ENCODE data around the gene NDUFAF7. TPM values are rescaled to one million over a fixed set of nuclear protein-coding genes. Genes with fewer than 3 reads are reported as not detected.

Gene NDUFAF7
- total RNA-seq, 1 donor, result 19.6 TPM

- no peak overlapping the region for H3K4me3 ChIP-seq (ENCODE audit: low read length)
- no peaks in the 10 kb centered on the region for H3K9me3 ChIP-seq (ENCODE audit: low read depth, low read length)
- no peaks in the 10 kb centered on the region for H3K4me1 ChIP-seq (ENCODE audit: insufficient read depth, low read length)
- no peaks in the 10 kb centered on the region for H3K27me3 ChIP-seq (ENCODE audit: insufficient read depth, low read length)
Observed at GRCh38 chr2:37243435-37243834, 12.0 kb downstream of the NDUFAF7 start.

DNA sequence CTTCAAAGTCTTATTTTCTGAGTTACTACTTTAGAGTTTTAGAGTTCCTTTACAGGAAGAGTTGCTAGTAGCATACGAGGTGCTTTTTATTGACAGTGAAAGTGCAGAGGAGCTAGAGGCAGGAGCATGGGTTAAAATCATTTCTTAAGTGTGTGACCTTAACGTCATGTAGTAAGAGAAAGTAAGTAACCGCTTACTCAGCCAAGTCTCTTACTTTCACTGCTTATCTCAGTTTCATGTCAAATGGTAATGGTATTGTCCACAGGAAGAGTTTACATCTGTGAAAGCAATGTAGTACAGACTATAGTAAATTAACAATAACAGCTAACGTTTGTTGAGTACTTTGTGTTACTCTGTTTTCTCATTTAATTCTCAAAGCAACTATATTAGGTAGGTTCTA lies 12.6 kb downstream of the NDUFAF7 start:
- Histone ChIP-seq H3K4me3 (ENCODE audit: low read length) (no peak overlapping the region), H3K27me3 (ENCODE audit: insufficient read depth, low read length) (no peaks in the 10 kb centered on the region), H3K4me1 (ENCODE audit: insufficient read depth, low read length) (no peaks in the 10 kb centered on the region), H3K9me3 (ENCODE audit: low read depth, low read length) (no peaks in the 10 kb centered on the region)

- Histone ChIP-seq H3K27me3 (ENCODE audit: insufficient read depth, low read length) (no peaks in the 10 kb centered on the region), H3K4me1 (ENCODE audit: insufficient read depth, low read length) (no peaks in the 10 kb centered on the region), H3K9me3 (ENCODE audit: low read depth, low read length) (no peaks in the 10 kb centered on the region)
Observed at GRCh38 chr2:37244755-37245154, 13.3 kb downstream of the NDUFAF7 start.

GRCh38 chr2:37246205-37246604 lies 14.7 kb downstream of the NDUFAF7 start:
- H3K4me1 ChIP-seq (ENCODE audit: insufficient read depth, low read length), result no peaks in the 10 kb centered on the region
- H3K9me3 ChIP-seq (ENCODE audit: low read depth, low read length), result no peaks in the 10 kb centered on the region
- H3K4me3 ChIP-seq (ENCODE audit: low read length), result no peak overlapping the region
- no peaks in the 10 kb centered on the region for H3K27me3 ChIP-seq (ENCODE audit: insufficient read depth, low read length)

More at GRCh38 chr2:37244755-37245154, 13.3 kb downstream of the NDUFAF7 start:
- no peak overlapping the region for H3K4me3 ChIP-seq (ENCODE audit: low read length)

DNA sequence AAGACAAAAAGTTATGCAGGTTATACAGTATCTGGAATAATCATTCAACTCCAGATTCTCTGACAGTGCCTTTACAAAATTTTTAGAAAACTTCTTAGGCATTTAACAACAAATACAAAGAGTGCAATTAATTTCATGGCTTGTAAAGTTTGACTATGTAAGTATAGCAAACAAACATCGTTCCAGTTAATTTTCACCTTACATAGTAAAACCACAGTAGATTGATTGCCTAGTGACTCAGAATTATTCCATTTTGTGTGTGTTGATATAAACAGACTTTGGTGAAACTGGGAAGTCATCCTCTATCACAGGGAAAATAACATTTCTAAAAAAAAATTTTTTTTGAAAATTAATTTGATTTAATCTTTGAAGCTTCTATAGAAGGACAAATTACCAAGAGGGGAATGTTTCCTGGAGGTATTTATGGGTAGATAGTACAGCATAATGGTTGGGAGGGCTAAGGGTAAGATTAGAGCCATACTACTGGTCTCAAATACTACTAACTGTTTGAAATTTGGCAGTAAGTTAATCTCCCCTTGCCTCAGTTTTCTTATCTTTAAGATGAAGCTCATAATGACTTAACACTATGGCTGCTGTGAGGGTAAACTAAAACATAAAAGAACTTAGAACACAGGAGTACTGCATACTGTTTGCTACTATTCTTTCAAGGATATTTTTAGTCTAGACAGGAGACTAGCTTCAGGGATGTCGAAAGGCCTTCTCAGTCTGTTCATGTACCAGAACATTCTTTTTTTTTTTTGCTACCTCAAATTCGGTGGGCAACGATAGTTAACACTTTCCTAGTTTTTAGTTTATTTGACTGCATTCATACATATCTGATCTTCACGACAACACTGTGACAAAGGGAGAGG lies 19.6 kb downstream of the NDUFAF7 start:
- Histone ChIP-seq H3K4me1 (ENCODE audit: insufficient read depth, low read length) (no peaks in the 10 kb centered on the region), H3K27me3 (ENCODE audit: insufficient read depth, low read length) (no peaks in the 10 kb centered on the region), H3K9me3 (ENCODE audit: low read depth, low read length) (no peaks in the 10 kb centered on the region), H3K4me3 (ENCODE audit: low read length) (no peak overlapping the region)

- Histone ChIP-seq H3K27me3 (ENCODE audit: insufficient read depth, low read length) (no peaks in the 10 kb centered on the region), H3K9me3 (ENCODE audit: low read depth, low read length) (no peaks in the 10 kb centered on the region), H3K4me3 (ENCODE audit: low read length) (no peak overlapping the region), H3K4me1 (ENCODE audit: insufficient read depth, low read length) (no peaks in the 10 kb centered on the region)
Observed at GRCh38 chr2:37262522-37262921, 31.1 kb downstream of the NDUFAF7 start.

- H3K9me3 ChIP-seq (ENCODE audit: low read depth, low read length), result no peaks in the 10 kb centered on the region
- H3K27me3 ChIP-seq (ENCODE audit: insufficient read depth, low read length), result no peaks in the 10 kb centered on the region
- no peak overlapping the region for H3K4me3 ChIP-seq (ENCODE audit: low read length)
- H3K4me1 ChIP-seq (ENCODE audit: insufficient read depth, low read length), result no peaks in the 10 kb centered on the region
Observed at GRCh38 chr2:37263839-37264238, 32.4 kb downstream of the NDUFAF7 start.

- Histone ChIP-seq H3K27me3 (ENCODE audit: insufficient read depth, low read length) (no peaks in the 10 kb centered on the region), H3K9me3 (ENCODE audit: low read depth, low read length) (no peaks in the 10 kb centered on the region), H3K4me3 (ENCODE audit: low read length) (no peak overlapping the region), H3K4me1 (ENCODE audit: insufficient read depth, low read length) (no peaks in the 10 kb centered on the region)
Observed at GRCh38 chr2:37267685-37268084, 36.2 kb downstream of the NDUFAF7 start.

GRCh38 chr2:37268111-37268510 lies 36.7 kb downstream of the NDUFAF7 start:
- no peaks in the 10 kb centered on the region for H3K27me3 ChIP-seq (ENCODE audit: insufficient read depth, low read length)
- H3K4me3 ChIP-seq (ENCODE audit: low read length), result no peak overlapping the region
- no peaks in the 10 kb centered on the region for H3K9me3 ChIP-seq (ENCODE audit: low read depth, low read length)
- H3K4me1 ChIP-seq (ENCODE audit: insufficient read depth, low read length), result no peaks in the 10 kb centered on the region

DNA sequence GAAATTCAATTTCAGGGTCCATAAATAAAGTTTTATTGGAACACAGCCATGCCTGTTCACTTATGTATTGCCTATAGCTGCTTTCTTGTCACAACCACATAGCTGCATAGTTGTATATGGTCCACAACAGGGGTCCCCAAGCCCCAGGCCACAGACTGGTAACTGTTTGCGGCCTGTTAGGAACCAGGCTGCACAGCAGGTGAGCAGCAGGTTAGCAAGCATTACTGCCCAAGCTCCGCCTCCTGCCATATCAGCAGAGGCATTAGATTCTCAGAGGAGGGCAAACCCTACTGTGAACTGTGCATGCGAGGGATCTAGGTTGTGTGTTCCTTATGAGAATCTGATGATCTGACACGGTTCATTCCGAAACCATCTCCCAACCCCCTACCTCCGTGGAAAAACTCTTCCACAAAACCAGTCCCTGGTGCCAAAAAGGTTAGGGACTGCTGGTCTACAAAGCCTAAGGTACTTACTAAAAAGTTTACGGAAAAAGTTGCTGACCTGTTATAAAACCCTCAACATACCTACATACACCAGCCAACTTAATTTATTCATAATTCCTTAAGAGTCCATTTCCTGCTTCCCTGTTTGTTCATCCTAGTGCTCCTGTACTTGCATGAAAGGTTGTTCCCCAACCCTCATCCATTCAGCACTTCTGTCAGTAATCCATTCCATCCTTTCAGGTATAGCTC lies 40.1 kb downstream of the NDUFAF7 start:
- Histone ChIP-seq H3K4me3 (ENCODE audit: low read length) (no peak overlapping the region), H3K4me1 (ENCODE audit: insufficient read depth, low read length) (peaks cover 9% of the 10 kb centered on the region), H3K9me3 (ENCODE audit: low read depth, low read length) (no peaks in the 10 kb centered on the region), H3K27me3 (ENCODE audit: insufficient read depth, low read length) (no peaks in the 10 kb centered on the region)

- Histone ChIP-seq H3K27me3 (ENCODE audit: insufficient read depth, low read length) (no peaks in the 10 kb centered on the region), H3K9me3 (ENCODE audit: low read depth, low read length) (no peaks in the 10 kb centered on the region), H3K4me3 (ENCODE audit: low read length) (no peak overlapping the region)
Observed at GRCh38 chr2:37274359-37274965, 43.0 kb downstream of the NDUFAF7 start.

DNA sequence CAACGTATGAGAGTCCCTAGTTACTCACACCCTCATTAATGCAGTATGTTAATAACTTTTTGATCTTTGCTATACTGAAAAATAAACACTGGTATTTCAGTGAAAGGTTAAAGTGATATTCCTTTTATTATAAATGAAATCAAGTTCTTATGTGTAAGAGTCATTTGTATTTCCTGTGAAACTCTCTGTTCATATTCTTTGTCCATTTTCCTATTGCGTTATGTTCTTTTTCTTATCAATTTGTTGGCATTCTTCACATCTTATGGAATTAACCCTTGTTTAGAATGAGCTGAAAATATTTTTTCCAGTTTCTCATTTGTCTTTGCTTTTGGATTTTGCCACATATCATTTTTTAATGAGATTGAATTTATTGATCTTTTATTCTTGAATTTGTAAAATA lies 44.8 kb downstream of the NDUFAF7 start:
- H3K27me3 ChIP-seq (ENCODE audit: insufficient read depth, low read length), result no peaks in the 10 kb centered on the region
- peaks cover 9% of the 10 kb centered on the region for H3K4me1 ChIP-seq (ENCODE audit: insufficient read depth, low read length)
- no peak overlapping the region for H3K4me3 ChIP-seq (ENCODE audit: low read length)
- H3K9me3 ChIP-seq (ENCODE audit: low read depth, low read length), result no peaks in the 10 kb centered on the region

More at GRCh38 chr2:37274359-37274965, 43.0 kb downstream of the NDUFAF7 start:
- peaks cover 9% of the 10 kb centered on the region for H3K4me1 ChIP-seq (ENCODE audit: insufficient read depth, low read length)

DNA sequence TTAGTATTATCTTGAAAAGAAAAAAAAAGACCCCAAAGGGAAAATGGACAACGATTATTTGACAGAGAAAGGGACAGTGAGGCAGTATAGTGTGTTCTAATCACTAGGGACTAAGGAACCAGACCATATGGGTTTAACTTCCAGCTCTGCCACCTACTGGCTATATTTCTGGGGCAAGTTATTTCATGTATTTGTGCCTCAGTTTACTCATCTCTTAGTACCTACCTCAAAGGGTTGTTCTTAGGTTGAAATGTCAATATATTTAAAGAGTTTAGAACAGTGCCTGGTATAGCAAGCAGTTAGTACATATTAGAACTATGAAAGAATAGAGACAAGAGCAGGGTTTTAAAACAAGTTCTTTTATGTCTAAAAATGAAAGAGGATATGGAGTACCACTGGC lies 50.5 kb downstream of the NDUFAF7 start:
- H3K4me3 ChIP-seq (ENCODE audit: low read length), result no peak overlapping the region
- H3K27me3 ChIP-seq (ENCODE audit: insufficient read depth, low read length), result no peaks in the 10 kb centered on the region
- H3K4me1 ChIP-seq (ENCODE audit: insufficient read depth, low read length), result no peaks in the 10 kb centered on the region
- H3K9me3 ChIP-seq (ENCODE audit: low read depth, low read length), result no peaks in the 10 kb centered on the region

GRCh38 chr2:37282746-37283145 lies 51.3 kb downstream of the NDUFAF7 start:
- no peaks in the 10 kb centered on the region for H3K27me3 ChIP-seq (ENCODE audit: insufficient read depth, low read length)
- no peaks in the 10 kb centered on the region for H3K4me1 ChIP-seq (ENCODE audit: insufficient read depth, low read length)
- no peaks in the 10 kb centered on the region for H3K9me3 ChIP-seq (ENCODE audit: low read depth, low read length)
- H3K4me3 ChIP-seq (ENCODE audit: low read length), result no peak overlapping the region

DNA sequence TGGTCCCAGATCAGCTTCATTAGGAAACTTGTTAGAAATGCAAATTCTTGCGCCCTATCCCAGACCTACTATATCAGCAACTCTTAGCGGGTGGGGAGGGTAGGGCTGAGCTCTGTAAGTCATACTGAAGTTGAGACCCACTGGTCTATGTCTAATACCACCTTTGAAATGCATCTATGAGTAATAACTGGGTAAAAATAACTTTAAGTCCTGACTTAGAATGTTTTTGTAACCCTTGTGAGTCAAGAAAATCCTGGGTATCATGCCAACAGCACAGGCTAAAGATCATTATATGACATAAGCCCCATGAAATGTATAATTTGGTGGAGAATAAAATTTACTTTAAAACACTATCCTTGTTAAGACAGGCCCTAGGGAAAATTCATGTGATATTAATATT lies 51.7 kb downstream of the NDUFAF7 start:
- H3K27me3 ChIP-seq (ENCODE audit: insufficient read depth, low read length), result no peaks in the 10 kb centered on the region
- no peak overlapping the region for H3K4me3 ChIP-seq (ENCODE audit: low read length)
- no peaks in the 10 kb centered on the region for H3K4me1 ChIP-seq (ENCODE audit: insufficient read depth, low read length)
- no peaks in the 10 kb centered on the region for H3K9me3 ChIP-seq (ENCODE audit: low read depth, low read length)

Measured in mononuclear cell (primary cell).